ENCODE data around the gene TGFBRAP1.

TGFBRAP1 gene

GRCh38 chr2:105313877-105314276, 15.7 kb downstream of the TGFBRAP1 start:
- no peak for DNase-seq (ENCODE audit: low spot score)

- DNase-seq (ENCODE audit: low spot score): no peak
Observed at GRCh38 chr2:105309147-105309545, 20.4 kb downstream of the TGFBRAP1 start.

- no peak for DNase-seq (ENCODE audit: low spot score)
Observed at GRCh38 chr2:105308382-105309146, 21.0 kb downstream of the TGFBRAP1 start.

GRCh38 chr2:105307962-105308361, 21.6 kb downstream of the TGFBRAP1 start:
- no peak for DNase-seq (ENCODE audit: low spot score)

- DNase-seq (ENCODE audit: low spot score): no peak
Observed at GRCh38 chr2:105307550-105307949, 22.0 kb downstream of the TGFBRAP1 start.

GRCh38 chr2:105307146-105307545, 22.4 kb downstream of the TGFBRAP1 start:
- no peak for DNase-seq (ENCODE audit: low spot score)

- DNase-seq (ENCODE audit: low spot score): no peak
Observed at GRCh38 chr2:105301646-105302045, 27.9 kb downstream of the TGFBRAP1 start.

- no peak for DNase-seq (ENCODE audit: low spot score)
Observed at GRCh38 chr2:105299290-105299689, 30.2 kb downstream of the TGFBRAP1 start.

GRCh38 chr2:105298017-105298416, 31.5 kb downstream of the TGFBRAP1 start:
- no peak for DNase-seq (ENCODE audit: low spot score)

GRCh38 chr2:105297216-105297615, 32.3 kb downstream of the TGFBRAP1 start:
- no peak for DNase-seq (ENCODE audit: low spot score)

- no peak for DNase-seq (ENCODE audit: low spot score)
Observed at GRCh38 chr2:105296017-105296611, 33.4 kb downstream of the TGFBRAP1 start.

GRCh38 chr2:105294844-105295481, 34.6 kb downstream of the TGFBRAP1 start:
- DNase-seq (ENCODE audit: low spot score): no peak

GRCh38 chr2:105294046-105294445, 35.5 kb downstream of the TGFBRAP1 start:
- DNase-seq (ENCODE audit: low spot score): no peak

- DNase-seq (ENCODE audit: low spot score): no peak
Observed at GRCh38 chr2:105291981-105292380, 37.6 kb downstream of the TGFBRAP1 start.

GRCh38 chr2:105290981-105291660, 38.4 kb downstream of the TGFBRAP1 start:
- DNase-seq (ENCODE audit: low spot score): no peak

GRCh38 chr2:105288133-105288532, 41.4 kb downstream of the TGFBRAP1 start:
- DNase-seq (ENCODE audit: low spot score): no peak

- no peak for DNase-seq (ENCODE audit: low spot score)
Observed at GRCh38 chr2:105287692-105288091, 41.8 kb downstream of the TGFBRAP1 start.

GRCh38 chr2:105283532-105283931, 46.0 kb downstream of the TGFBRAP1 start:
- DNase-seq (ENCODE audit: low spot score): no peak

- no peak for DNase-seq (ENCODE audit: low spot score)
Observed at GRCh38 chr2:105280281-105280680, 49.3 kb downstream of the TGFBRAP1 start.

- no peak for DNase-seq (ENCODE audit: low spot score)
Observed at GRCh38 chr2:105279126-105279525, 50.4 kb downstream of the TGFBRAP1 start.

GRCh38 chr2:105278654-105279053, 50.9 kb downstream of the TGFBRAP1 start:
- DNase-seq (ENCODE audit: low spot score): no peak

- no peak for DNase-seq (ENCODE audit: low spot score)
Observed at GRCh38 chr2:105274046-105274445, 55.5 kb downstream of the TGFBRAP1 start.

- no peak for DNase-seq (ENCODE audit: low spot score)
Observed at GRCh38 chr2:105272176-105272575, 57.4 kb downstream of the TGFBRAP1 start.

Data from CD4-positive, alpha-beta T cell treated with Interleukin-6 at 100 ng/mL for 8 hours (primary cell).